Stimulated activated CD4-positive, alpha-beta T cell treated with anti-CD3 and anti-CD28 coated beads, TNF-alpha, amount 100 ng/mL, for 48 hours (primary cell): ENCODE results near the gene CBR1.
"Not testable (repeated sequence)": the region's sequence is repeated elsewhere in the genome, so short reads cannot be mapped to it uniquely, and the experiment has no call there.

Experiments
- DNase-seq, 3 donors: peaks; one replicate each; pipeline ENCODE4 v3.0.0-alpha.2; 2020; ENCODE audit warnings: low read depth in 3 of 3

CBR1 gene

DNA sequence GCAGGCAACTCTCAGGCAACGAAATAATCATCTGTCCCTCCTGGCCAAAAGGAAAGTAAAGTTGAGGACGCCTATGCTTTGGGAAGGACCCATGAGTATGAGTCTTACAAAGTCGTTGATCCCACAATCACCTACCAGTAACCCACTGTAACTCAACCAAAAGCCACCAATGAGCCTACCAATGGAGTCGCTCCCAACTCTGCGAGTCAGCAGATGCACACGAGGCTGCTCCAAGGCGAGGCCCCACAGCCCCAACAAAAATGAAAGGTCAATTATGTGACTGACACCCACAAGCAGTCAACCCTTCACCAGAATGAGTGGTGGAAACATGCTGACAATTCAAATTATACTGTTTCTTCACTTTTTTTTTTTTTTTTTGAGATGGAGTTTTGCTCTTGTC is 21.5 kb upstream of the CBR1 start:
- no peak for DNase-seq

DNA sequence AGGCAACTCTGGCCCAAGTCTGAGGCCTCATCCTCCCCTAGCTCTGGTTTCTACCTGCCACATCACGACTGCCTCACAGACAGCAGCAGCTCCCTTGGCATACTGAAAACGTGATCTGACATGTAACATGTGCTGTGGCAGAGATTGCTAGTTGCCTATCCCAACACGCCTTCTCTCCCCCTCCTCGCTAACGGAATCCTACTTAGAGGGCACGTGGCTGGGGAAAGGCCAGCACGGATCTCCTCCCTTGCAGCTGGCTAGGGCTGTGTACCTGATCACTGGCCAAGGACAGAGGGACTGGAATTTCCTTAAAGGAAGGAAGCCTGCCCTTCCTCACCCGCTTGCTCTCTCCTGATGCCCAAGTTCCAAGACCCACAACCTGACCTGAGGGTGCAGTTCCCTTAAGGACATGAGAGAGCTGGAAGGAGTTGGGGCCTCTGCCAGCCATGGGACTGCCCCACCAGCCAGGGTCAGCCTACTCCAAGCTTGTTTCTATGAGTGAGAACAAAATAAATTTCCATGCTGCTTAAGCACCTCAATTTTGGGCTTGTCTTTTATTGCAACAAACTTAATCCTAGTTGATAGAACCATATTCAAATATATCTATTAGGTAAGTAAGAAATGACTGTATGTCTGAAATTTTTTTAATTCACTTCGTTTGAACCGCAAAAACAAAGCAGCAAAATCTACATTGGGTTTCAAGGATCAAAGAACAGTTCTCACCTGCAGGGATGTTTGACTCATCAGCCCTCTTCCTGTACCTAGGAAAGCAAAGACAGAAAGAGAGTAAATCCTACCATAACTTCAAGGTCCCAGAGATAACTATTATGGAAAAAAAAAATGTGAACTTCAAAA is 16.7 kb upstream of the CBR1 start:
- DNase-seq: no peak

DNA sequence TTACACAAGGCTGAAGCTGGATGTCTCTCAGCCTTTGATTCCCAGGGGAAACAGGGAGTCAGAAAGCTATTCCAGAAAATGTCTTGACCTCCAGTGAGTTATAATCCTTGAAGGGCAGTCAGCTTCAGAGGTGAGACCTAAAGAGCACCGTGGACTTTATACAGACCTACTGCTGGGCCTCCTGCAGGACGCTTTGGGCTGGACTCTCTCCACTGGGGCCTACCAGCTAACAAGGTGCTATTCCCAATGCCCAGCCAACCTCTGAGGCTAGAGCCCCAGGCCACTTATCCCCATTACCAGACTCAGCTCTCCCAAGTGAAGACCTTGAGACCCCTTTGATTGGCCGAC is 16.1 kb upstream of the CBR1 start:
- DNase-seq: no peak

DNA sequence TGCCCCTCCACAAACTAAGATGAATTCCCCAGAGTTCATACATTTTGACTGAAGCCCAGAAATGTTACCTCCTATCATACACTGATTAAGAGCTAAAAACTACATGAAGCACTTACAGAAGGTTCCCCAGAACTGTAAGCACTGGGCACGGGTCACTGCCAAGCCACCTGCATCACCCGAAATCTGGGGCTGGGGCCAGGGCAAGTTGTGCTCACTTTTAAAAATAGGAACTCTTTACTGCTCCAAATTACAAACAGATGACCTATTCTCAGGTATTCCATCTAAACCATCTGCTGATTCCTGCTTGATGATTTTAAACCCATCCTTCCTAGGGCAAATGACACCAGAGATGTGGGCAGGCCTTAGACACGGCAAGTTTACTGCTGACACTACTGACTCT is 14.3 kb upstream of the CBR1 start:
- DNase-seq: no peak

DNA sequence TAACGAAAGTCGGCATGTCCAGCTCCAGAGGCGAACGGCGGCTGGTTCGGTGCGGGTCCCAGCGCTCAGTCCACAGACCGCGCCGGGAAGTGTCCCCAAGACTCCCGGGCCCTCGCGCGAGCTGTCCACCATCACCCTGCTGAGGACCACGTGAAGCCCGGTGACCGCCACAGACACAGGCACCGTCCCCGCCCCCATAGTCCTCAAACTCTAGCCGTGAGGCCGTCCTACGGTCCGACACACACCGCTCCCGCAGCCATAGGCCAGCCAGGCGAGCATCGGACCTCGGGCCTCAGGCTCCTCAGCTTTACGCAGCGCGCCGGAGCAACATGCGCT is 10.0 kb upstream of the CBR1 start:
- no peak for DNase-seq

DNA sequence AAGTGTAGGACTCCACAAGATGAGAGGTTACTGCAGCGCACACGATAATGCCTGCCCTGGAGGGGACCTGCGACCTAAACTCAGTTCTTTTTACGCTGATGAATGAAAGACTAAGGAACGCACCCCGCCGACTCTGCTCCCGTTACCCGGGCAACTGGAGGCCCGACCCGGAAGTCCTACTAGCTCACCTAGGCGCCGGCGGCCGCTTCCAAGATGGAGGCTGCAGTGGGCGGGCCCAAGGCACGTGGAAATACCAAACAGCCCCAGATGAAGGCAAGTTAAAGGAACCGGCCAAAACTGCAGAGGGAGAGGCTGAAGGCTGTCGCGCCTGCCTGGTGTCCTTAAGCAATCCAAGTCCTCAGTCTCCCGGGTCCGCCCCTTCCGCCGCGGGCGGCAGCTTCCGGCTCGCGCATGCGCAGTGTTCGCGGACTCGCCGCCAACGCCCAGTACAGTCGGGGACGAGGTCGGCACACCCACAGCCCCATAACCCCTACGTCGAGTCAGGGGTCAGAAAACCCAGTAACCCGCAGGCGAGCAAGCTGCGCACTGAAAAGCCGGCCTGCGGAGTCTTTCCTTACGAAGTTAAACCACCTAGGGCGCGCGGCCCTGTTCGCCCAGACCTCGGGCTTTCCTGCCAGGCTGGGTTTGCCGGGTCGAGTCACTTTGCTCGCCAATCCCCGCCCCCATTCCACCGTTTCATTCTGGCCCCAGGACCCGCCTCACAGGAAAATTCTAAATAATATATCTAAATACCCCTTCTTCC is 9.5 kb upstream of the CBR1 start, which contains the start of gene SETD4:
SETD4 (minus strand) TSS at position 368 of the 763 bp plus-strand sequence. CDS start 1,638 bp downstream, outside the sequence.
- DNase-seq: peak; percentile 87 to 92 (median 92)

DNA sequence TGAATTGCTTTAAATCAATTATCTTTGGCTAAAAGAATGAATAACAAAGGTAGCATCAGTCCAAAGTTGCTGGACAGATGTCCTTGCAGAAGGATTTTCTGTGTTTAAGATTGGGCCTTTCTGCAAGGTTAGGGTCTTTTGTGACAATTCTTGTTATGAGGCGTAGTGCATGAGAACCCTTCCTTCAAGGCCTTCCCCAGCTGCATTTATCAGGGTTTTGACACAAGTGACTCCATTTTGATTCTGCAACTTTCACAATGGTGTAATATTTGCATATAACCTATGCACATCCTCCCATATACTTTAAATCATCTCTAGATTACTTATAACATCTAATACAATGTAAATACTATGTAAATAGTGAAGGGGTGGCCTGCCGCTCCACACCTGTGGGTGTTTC is 8.4 kb upstream of the CBR1 start:
- no peak for DNase-seq

DNA sequence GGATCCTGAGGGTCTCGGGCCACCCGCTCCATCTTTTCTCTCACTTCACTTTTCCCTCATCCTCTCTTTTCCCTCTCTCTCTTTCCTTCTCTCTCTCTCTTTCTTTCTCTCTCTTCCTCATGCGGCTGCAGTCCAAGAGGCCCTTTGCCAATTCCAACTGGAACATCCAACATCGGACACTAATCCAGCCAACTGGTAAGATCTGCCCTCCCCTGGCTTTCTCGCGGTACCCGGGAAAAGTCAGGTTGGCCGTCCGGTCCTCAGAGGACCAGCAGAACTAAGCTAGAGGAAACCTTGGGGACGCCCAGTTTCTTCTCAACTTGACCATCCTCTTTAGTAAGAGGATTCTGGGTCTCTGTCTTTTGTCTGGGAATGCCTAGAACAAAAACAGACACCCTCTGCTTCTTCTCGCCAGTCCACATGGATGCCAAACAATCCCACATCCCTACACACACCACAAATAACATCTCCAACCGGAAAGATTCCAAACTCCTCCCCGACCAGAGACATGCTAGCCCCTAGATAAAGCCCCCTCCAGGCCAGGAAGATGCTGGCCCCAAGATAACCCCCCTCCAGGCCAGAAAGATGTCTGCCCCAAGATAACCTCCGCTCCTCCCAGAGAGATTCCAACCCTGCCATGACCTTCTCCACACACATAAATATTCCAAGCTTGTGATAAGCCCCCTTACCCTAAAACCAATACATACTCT is 6.3 kb upstream of the CBR1 start:
- no peak for DNase-seq

DNA sequence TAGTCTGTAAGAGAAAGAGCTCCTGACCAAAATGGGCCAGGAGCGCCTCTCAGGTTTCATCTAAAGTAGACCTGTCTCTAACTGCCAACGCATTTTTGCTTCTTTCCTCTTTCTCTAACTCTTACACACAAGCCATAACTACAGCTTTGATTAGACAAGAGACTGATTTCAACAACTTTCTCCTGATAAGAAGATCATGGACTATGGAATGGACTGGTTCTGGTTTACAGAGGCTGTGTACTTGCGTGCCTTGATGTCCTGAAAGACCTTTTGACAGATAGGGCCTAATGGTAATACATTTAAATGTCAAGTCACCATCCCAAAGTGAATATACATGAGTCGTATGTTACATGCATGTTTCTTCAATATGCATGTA is 5.8 kb upstream of the CBR1 start:
- DNase-seq: no peak

DNA sequence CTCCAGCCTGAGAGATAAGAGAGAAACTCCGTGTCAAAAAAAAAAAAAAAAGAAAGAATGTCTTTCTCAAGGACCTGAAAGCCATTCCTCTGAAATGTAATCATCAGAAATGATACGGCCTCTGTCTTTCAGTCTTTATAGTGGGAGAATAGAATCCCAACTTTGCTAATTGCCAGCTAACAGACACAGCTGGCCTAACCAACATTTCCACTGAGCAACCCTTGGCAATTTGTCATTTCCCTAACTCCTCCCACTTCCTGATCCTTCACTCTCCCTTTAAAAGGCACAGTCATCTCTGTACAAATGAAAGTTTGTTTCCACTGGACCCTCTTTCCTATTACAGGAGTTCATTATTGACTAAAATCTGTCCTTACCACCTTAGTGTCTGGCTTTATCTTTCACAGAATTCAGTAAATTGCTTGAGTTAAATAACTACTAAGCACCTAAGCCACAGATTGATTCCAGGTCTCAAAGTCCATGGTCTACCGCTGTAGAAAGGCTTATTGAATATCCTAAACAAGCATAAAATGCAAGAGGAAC is 4.3 kb upstream of the CBR1 start:
- DNase-seq: no peak

DNA sequence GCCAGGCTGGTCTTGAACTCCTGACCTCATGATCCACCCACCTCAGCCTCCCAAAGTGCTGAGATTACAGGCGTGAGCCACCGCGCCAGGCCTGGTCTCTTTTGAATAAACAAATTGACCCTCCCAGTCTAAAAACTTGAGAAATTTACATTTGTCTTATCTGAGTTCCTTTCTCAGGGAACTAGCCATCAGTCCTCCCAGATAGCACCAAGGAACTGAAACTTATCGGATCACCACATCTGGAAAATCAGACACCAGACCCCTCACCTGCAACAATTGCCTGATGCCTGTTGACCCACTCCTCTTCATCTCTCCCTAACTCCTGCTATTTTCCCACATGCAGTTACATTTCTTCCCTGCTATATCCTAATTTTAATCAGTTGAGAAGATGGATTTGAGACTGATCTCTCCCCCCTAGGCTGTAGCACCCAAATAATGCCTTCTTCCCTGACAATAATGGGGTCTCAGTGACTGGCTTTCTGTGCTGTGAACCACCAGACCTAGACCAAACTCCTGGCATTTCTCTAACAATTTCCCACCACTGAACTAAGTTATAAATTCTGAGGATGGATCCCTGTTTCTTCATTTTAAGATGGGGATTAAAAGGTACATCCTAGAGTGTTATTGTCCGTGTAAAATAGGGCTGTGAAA is 951 bp upstream of the CBR1 start:
- no peak for DNase-seq

DNA sequence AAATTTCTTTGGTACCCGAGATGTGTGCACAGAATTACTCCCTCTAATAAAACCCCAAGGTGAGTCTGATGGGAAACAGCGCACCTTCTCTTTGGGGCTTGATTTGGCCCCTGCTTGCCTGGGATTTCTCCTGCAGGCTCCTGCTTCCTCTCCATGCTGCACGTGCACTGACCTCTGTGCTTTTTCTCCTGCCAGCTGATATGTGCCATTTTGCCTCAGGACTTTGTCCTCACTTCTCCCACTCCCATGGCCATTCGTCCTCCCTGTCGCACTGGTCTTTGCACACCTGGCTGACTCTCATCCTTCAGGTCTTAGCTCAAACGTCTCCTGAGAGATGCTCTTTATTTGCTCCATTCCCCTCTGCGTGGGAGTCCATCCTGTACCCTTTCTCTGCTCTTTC is 1.2 kb downstream of the CBR1 start:
- DNase-seq: no peak

DNA sequence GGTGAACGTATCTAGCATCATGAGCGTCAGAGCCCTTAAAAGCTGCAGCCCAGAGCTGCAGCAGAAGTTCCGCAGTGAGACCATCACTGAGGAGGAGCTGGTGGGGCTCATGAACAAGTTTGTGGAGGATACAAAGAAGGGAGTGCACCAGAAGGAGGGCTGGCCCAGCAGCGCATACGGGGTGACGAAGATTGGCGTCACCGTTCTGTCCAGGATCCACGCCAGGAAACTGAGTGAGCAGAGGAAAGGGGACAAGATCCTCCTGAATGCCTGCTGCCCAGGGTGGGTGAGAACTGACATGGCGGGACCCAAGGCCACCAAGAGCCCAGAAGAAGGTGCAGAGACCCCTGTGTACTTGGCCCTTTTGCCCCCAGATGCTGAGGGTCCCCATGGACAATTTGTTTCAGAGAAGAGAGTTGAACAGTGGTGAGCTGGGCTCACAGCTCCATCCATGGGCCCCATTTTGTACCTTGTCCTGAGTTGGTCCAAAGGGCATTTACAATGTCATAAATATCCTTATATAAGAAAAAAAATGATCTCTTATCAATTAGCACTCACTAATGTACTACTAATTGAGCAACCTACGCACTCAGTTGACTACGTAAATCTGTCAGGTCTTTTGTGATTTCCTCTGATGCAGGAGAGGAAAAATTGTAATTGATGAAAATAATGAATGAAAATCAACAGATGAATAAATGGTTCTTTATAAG is 2.8 kb downstream of the CBR1 start:
- no peak for DNase-seq

DNA sequence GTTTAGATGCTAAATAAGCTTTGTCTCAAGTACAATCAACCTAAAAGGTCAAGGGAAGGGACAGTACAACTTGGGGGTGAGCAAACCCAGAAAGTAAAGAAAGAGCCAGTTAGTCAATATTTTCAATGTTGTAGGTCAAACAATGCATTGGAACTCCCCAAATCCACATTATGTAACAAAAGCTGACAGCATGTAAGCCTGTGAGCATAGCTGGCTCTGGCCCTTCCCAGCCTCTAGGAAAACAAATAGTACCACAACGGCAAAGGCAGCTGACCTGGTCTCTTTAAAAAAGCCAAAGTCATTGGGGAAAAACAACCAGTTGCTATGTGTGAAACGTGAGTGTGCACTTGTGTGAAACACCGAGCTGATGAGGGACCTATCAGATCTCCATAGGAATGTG is 3.4 kb downstream of the CBR1 start:
- no peak for DNase-seq

DNA sequence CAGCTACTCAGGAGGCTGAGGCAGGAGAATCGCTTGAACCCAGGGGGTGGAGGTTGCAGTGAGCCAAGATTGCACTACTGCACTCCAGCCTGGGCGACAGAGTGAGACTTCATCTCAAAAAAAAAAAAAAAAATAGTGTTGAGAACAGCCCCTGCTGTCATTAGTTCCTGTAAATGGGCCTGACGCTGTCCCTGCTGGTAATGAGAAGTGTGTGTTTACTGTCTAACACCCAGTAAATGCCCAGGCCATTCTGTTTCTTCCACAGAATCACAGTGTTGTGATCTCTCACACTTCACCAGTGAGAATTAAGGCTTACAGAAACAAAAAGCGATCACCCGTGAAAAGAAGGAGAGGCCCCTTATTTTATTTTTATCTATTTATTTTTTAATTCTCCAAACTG is 4.1 kb downstream of the CBR1 start:
- not testable (repeated sequence) for DNase-seq

DNA sequence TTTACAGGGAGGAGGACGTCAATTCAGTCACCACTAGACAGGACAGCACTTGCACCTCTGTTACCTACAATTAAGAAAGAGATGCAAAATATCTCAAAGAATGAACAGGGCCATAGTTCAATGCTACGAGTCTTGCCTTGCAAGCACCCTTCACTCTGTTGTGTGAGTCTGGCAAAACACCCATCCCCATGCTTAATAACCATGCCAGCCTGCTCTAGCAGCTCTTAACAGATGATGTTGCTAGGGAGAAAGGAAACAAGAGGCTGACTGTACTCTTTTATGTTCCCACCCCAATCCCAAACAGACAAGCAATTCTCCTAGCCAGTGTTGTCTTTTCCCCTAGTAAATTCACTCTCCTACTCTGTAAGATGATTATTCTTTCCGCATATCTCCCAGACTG is 5.3 kb downstream of the CBR1 start:
- DNase-seq: no peak

DNA sequence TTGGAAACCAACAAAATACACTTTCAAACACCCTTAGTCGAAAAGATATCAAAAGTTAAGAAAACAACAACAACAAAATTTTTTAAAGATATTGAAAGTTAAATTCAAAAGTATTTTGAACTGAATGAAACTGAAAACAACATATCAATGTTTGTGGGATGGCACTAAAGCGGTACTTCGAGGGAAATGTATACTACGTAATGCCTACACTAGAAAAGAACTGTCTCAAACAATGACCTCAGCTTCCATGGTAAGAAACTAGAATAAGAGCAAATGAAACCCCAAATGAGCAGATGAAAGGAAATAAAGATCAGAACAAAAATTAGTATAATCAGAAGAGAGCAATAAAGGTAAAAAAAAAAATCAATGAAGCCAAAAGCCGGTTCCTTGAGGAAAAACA is 6.1 kb downstream of the CBR1 start:
- DNase-seq: no peak

DNA sequence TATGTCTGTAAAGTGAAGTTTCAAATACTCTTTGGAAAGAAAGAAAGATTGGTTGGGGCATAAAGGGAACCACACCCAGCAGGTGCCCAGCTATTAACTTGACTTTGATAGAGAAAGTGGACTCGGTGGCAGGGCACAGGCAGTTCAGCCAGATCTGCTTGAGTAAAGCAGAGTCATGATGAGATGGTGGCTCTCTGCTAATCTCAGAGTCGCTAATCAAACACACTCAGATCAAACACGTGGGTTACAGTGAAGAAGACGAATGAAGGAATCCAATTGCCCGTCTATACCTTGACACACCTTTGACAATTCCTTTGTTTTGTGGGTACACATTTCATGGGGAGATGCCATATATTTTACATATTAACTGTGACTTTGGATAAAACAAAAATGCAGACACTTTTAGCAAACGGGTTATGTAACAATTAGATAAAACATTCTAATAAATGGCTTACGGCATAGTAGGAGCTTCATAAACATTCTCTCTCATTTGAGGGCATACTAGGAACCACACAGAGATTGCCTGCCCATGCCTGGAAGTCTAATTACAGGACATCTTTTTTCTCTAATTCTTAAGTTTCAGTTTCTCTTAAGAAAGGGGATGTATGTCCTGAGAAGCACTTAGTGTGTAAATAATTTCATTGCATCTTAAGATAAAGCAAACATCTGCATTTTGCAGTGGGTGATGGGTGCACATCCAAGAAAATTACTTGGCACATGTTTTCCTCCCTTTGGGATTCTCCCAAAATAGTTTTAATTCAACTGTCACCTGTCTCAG is 7.2 kb downstream of the CBR1 start:
- DNase-seq: no peak

DNA sequence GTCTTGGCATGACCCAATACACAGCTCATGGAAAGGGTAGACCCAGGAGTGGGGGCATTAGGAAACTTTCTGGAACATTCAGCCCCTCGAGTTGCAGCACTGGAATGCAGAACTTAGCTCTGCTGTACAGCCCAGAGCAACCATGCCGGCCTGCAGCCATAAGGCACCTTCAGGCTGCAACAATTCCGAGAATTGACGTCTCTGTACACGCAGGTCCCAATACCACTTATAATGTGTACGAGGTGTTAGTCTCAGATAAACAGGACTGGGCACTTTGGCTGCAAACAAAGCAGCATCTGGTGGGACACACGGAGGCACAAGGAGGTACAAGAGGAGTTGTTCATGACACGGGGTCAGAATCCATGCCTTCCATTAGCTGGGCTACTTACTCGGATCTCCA is 7.9 kb downstream of the CBR1 start:
- DNase-seq: no peak

DNA sequence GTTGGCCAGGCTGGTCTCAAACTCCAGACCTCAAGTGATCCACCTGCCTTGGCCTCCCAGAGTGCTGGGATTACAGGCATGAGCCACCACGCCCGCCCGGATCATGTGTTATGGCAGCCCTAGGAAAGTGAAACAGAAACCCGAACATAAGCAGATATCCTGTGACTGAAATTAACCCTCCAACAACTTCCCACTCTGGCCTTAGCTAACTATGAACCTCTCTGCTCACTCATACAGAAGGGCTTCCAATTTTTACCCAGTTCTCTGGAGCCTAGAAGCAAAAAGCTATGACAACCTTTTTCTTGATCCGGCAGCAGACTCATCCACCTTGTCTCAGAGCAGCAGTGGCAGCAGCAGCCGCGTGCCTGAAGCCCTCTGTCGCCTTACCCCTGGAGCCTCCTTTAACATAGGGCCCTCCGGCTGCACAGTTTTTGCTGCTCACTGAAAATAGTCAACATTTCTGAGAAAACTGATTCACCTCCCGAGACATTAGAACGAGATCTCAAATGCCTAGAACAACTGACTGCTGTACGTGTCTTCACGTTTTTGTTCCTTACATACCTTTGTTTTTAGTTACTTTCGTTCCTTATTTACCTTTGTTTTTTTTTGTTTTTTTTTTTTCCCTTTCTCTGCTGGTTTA is 9.3 kb downstream of the CBR1 start:
- peak; percentile 16 to 28 (median 27) for DNase-seq
